RKO (cell line): Measurements from ENCODE around the gene MEX3A.
"Not testable (repeated sequence)": the region's sequence is repeated elsewhere in the genome, so short reads cannot be mapped to it uniquely, and the experiment has no call there.

Source experiments
- DNase-seq: peaks from one replicate; pipeline ENCODE4 v3.0.0-alpha.2; 2016; ENCODE audit warnings: low spot score

Gene MEX3A

GRCh38 chr1:156118177-156118868 lies 36.1 kb upstream of the MEX3A start:
- no peak for DNase-seq

DNA sequence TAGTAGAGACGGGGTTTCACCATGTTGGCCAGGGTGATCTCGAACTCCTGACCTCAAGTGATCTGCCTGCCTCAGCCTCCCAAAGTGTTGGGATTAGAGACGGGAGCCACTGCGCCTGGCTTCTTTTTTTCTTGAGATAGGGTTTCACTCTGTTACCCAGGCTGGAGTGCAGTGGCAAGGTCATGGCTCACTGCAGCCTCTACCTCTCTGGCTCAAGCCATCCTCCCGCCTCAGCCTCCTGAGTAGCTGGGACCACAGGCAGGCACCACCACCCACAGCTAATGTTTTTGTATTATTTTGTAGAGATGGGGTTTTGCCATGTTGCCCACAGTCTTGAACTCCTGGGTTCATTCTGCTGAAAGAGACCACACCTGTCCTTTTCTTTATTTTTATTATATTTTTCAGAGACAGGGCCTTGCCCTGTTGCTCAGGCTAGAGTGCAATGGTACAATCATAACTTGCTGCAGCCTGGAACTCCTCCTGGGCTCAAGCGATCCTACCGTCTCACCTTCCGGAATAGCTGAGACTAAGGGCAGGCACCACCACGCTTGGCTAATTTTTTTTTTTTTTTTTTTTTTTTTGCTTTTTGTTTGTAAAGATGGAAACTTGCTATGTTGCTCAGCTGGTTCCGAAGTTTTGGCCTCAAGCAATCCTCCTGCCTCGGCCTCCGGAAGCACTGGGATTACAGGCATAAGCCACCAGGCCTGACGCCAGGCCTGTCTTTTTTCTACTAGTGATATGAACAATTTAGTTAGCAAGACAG lies 35.3 kb upstream of the MEX3A start:
- no peak for DNase-seq

- DNase-seq, result not testable (repeated sequence)
Measured at GRCh38 chr1:156116731-156117130, 34.5 kb upstream of the MEX3A start.

DNA sequence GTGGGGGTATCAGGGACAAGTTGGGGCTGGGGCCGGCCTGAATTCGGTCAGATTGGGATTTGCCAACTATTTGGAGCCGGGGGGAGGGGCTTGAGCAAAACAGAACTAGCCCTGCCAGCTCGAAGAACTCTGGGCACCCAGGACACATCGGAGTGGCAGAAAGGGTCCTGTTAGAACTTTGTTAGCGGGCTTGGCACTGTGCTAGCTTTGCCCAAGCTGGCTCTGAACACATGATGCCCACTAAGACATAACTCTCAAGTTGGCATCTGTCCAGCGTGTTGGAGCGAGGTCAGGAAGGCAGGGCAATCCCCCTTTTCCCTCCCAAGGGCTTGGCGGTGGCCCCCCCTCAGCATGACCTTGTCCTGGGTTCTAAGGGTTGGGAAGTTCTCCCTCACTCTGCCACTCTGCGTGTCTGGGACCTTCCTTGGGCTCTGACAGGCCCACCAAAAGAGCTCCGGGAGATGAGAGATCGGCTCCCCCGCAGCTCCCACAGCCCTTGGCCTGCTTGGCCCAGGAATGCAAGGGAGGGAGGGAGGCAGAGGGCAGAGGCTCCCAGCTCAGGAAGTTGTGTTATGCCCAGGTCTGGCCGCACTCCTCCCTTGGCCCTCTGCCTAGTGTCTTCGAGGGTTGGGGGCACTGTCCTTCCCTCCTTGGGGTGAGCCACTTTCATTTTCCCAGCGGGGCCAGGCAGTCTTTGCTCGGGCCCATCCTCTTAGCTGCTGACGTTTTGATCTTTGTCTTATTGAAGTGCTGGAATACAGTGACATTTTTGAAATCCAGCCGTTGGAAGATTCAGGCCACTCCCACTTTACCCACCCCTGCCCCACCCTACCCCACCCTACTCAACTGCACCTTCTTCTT lies 33.5 kb upstream of the MEX3A start:
- DNase-seq, result peak; percentile 73

- DNase-seq, result peak; percentile 56
Measured at GRCh38 chr1:156114919-156115513, 32.8 kb upstream of the MEX3A start.

- DNase-seq, result peak; percentile 96
Measured at GRCh38 chr1:156114101-156114918, 32.0 kb upstream of the MEX3A start, which contains the start of gene LMNA. Gene LMNA (plus strand): TSS chr1:156114711. CDS start chr1:156114919, 208 bp downstream.

DNA sequence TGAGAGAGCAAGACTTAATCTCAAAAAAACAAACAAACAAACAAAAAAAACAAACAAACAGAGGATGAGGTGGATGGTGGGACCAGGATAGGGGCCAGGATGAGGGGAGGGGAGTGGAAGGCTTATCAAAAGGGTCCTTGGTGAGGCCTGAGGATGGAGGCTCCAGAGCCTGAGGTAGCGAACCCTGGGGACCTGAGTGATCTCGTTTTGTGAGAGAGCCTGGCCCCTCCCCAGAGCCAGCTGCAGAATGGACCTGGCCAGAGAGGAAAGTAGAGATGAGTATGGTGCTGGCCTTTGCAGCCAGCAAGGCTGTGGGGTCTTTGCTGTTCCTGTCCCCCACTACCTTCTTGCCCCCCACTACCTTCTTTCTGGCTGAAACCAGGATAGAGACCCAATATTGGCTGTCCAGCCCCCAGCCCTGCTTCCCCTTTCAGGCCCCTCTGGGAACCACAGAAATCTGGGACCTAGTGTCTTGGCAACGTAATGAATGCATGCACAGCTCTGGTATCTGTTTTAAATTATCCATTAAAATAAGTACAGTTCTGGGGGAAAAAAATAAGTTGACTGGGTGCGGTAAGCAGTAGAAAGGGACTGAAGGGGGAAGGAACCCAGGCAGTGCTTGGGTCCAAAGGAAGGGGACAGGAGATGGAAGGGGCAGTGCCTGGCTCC lies 31.2 kb upstream of the MEX3A start:
- DNase-seq, result no peak

DNA sequence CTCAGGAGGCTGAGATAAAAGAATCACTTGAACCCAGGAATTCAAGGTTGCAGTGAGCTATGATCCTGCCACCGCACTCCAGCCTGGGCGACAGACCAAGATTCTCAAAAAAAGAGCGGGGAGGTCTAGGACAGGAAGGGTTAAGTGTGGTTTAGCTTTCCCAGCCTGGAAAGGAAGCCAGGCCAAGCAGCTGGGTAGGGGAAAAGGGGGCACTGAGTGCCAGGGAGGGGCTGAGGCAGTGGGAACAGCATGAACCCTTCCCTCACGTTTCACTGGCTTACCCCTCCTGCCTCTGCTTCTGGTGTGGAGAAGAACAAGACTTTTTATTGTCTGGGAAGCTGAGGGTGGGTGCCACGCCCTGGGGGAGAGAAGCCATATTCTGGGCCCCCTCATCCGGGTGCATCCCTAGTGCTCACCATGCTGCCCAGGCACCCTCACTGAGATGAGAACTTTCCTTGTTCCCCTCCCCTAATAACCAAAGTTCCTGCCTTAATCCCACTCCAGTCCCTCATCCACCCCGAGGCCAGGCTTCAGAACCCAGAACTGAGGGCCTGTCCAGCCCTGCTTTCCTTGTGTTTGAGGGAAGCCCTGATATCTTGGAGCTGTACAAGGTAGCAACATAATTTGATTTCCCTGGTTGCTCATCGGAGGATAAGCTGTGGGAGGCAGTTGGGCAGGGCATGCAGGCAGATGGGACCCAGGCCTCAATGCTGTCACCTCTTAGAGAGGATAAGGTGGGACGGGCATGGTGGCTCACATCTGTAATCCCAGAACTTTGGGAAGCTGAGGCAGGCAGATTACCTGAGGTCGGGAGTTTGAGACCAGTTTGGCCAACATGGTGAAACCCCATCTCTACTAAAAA lies 30.2 kb upstream of the MEX3A start:
- DNase-seq, result no peak

DNA sequence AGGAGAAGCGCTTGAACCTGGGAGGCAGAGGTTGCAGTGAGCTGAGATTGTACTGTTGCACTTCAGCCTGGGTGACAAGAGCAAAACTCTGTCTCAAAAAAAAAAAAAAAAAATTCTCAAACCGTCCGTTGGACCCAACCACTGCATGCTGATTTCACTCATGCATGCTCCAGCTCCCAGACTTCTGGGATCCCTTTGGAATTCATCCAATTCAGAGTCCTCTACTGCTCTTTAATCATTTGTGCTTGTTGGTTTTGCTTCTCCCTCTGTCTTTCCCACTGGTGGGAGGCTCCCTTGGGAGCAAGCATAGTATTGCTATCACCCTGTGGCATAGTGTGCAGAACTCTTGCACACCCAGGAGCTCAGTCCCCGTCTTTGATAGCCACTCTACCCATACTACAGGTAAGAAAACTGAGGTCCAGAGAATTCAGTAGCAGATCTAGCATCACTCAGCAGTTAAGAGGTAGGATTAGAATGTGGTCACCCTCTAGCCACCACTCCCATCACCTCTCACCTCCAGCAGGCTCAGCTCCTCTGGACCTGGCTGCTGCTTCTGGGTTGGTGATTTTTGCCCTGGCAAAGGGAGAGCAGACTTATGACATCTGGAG lies 29.2 kb upstream of the MEX3A start:
- no peak for DNase-seq

GRCh38 chr1:156110252-156110651 lies 28.0 kb upstream of the MEX3A start:
- no peak for DNase-seq

DNA sequence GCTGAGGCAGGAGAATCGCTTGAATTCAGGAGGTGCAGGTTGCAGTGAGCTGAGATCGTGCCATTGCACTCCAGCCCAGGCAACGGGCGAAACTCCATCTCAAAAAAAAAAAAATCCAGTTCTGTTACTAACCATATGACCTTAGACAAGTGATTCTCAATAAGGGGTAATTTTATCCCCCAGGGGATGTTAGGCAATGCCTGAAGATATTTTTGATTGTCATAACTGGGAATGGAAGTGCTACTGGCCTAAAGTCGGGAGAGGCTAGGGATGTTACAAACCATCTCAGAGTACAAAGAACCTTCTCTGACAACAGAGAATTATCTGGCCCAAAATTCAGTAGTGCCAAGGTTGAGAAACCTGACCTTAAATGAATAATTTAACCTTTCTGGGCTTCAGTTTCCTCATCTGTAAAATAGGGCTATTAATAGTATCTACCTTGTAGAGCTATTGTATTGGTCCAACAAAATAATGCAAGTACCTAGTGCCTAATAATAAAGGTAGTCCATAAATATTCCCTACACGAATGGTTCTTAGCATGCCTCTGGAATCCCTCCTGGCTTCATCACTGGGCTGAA lies 26.5 kb upstream of the MEX3A start:
- no peak for DNase-seq

GRCh38 chr1:156108057-156108456 lies 25.8 kb upstream of the MEX3A start:
- DNase-seq, result no peak

DNA sequence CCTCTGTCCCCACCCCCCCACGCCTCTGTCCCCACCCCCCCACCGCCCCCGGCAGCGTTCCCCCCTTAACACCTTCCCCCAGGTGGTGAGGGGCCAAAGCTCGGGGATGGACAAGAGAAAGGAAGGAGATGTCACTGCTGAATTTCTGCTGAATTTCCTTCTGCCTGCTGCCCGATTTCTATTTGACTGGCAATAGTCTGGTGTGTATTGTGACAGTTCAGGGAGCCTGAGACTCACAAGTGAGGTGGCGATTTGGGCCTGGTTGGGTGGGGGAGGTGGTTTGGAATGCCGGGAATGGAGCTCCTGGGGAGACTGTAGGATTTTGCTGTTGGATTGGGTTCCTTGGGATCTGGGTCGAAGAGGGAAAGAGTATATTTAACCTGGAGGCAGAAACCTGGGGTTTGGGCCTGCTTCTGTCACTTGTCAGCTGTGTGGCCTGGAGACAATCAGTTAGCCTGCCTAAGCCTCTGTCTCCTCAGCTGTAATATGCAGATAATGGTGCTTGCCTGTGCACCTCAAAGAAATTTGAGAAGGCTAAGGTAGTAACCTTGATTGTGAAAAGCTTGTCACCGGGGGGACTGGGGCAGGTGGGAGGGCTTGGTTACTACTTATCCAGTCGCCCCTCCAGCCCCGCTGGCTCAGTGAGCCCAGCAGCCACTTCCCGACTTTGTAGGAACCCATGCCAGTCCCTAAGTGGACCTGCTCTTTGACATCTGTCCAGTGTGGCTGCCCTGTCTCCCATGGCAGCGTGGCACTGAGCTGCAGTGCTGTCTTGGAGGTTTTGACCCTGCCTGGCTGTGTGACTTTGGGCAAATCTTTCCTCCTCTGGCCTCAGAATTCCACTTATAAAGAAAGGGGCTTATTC lies 24.6 kb upstream of the MEX3A start:
- DNase-seq, result no peak

DNA sequence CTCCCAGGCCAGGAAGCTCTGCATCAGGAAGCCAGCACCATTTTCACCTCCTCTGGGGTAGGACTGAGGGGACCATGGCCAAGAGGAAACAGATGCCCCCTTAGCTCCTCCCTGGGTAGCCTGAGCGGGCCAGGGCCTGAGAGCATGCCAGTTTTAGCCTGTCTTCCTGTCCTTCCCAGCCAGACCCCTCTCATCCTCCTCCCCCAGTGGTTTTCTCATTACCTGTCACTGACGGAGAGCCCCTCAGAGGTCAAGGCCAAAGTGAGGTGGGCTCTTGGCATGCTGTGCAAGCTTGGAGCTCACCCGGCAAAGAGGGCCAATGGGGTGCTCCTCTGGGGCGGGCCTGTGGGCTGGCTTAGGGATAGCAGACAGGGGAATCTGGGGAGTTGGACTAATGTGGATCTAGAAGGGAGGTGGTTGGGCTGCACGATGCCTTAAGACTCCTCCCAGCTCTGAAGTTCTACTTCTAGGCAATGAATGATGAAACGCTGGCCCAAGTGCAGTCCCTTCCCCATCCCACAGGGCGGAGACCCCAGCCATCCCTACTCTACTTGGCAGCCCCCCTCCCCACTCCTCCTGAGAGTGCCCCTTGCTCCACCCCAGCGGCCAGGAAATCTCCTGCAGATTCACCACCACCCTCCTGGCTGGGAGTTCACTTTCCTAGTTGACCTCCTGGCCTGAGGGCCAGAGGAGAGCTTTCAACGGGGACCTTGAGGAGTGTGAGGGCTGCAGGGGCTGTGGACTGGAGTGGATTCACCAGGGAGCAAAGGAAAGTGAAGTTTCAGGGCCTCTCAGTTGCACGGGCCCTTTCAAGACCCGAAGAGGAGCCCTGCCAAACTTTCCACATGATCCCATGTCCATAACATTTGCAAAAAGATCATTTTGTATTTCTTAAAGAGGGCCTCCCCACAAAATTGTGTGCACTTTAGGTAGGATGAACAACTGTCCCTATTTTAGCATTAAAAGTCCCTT lies 22.9 kb upstream of the MEX3A start:
- no peak for DNase-seq

GRCh38 chr1:156104065-156104810 lies 22.0 kb upstream of the MEX3A start:
- no peak for DNase-seq

GRCh38 chr1:156103521-156103947 lies 21.3 kb upstream of the MEX3A start:
- no peak for DNase-seq
